Measurements from ENCODE around the gene TMEM135.
"Not testable (repeated sequence)": the region's sequence is repeated elsewhere in the genome, so short reads cannot be mapped to it uniquely, and the experiment has no call there.

TMEM135 gene

GRCh38 chr11:87037450-87038234, at the start of gene TMEM135:
TSS of gene TMEM135 (plus strand) at chr11:87037934. CDS start at chr11:87038046, 112 bp downstream.
- peak; percentile 94 for DNase-seq

- no peak for DNase-seq
Measured at GRCh38 chr11:86988351-86988881, 49.3 kb upstream of the TMEM135 start.

DNA sequence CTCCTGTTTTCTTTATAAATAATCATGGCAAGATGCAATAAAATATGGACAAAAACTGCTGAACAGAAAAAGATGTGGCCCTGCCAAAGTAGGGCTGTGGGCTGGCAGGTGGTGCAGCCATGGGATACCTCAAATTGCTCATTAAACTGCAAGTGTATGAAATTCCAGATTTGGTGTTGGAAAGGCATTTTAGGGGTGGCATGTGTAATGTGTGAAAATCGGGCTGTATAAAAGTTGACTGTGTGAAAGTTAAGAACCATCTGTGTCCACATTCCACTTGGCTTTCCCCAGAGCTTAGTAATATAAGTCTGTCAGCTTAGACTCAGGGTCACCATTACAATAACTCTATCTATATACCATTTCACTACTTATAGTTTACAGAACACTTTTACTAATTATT, 47.7 kb upstream of the TMEM135 start:
- DNase-seq: no peak

- no peak for DNase-seq
Measured at GRCh38 chr11:86990515-86990914, 47.2 kb upstream of the TMEM135 start.

GRCh38 chr11:86991341-86991740, 46.4 kb upstream of the TMEM135 start:
- DNase-seq: no peak

- not testable (repeated sequence) for DNase-seq
Measured at GRCh38 chr11:86992340-86992739, 45.4 kb upstream of the TMEM135 start.

- no peak for DNase-seq
Measured at GRCh38 chr11:86993031-86993430, 44.7 kb upstream of the TMEM135 start.

GRCh38 chr11:86996953-86997570, 40.7 kb upstream of the TMEM135 start:
- no peak for DNase-seq

GRCh38 chr11:86999388-86999787, 38.3 kb upstream of the TMEM135 start:
- no peak for DNase-seq

DNA sequence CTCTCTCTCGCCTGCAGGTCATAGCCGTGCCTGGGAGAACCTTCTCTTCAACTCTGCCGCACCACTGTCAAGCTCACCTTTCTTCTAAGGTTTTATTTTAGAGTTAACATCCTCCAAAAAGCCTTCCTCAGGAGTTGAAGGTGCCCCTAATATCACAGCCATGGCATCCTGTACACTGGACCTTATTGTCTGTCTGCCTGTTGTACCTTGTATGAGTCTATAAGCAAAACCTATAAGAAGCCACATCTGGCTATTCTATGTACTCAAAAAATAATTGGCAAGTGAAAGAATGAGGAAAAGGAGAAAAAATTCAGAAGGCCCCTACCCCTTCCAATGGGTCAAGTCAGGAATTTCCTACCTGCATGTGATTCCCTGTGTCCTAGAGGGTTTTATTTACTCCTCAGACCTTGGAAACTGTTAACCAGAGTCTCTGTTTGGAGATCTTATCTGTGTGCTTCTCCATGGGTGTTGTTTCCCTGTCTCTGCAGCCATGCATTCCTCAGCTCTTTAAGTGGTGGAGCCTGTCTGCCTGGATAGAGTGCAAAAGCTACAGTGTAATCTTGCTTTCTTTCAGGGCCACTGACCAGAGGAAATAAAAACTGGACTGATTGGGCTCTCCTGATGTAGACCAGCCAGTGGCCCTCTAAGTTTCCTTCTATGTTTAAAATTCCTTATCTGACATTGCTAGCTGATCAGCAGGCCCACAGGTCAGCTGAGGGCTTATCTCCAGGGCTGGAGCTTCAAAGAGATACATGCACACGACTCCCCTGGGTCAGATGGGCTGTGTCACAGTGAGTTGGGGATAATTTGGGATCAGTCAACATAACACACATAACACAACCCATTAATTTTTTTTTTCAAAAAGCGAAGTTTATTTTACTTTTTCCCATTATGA, 37.6 kb upstream of the TMEM135 start:
- DNase-seq: no peak

DNA sequence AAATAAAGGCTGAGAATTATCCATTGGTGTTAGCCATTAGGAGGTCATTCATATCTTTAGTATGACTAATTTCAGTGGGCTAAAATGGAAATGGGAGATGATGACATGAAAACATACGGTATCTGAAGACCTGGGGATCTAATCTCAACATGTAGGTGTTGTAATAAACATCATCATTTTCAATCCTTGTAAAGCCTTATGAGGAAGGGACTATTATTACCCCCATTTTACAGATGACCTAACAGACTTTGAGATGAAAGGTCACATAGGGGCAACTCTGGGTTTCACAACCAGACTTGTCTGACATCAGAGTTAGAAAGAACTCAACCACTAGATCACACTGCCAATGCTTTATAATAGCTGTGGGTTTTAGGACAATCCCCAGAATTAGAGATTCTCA, 34.8 kb upstream of the TMEM135 start:
- DNase-seq: no peak

DNA sequence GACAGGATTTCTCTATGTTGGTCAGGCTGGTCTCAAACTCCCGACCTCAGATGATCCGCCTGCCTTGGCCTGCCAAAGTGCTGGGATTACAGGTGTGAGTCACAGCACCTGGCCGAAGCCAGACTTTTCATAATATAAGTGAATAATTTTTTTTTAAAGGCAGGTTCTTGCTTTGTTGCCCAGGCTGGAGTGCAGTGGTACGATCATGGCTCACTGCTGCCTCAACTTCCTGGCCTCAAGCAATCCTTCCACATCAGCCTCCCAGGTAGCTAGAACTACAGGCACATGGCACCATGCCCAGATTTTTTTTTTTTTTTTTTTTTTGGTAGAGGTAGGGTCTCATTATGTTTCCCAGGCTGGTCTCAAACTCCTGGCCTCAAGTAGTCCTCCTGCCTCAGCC, 33.5 kb upstream of the TMEM135 start:
- not testable (repeated sequence) for DNase-seq

DNA sequence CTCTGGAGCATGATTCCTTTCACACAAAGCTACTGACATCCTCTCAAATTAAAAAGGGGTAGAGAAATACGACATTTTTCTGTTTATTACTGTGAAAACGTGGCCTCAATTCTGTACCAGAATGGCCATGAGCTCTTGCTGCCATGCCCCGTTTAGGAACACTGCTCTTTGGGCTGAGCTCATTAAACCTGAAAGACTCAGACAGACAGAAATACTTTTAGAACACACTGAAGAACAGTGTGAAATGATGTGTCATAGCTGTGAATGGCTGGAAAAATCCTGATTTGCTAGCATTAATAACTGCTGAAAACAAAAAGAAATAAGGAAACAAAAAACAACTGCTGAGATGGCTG, 32.2 kb upstream of the TMEM135 start:
- no peak for DNase-seq

- no peak for DNase-seq
Measured at GRCh38 chr11:87006035-87006434, 31.7 kb upstream of the TMEM135 start.

DNA sequence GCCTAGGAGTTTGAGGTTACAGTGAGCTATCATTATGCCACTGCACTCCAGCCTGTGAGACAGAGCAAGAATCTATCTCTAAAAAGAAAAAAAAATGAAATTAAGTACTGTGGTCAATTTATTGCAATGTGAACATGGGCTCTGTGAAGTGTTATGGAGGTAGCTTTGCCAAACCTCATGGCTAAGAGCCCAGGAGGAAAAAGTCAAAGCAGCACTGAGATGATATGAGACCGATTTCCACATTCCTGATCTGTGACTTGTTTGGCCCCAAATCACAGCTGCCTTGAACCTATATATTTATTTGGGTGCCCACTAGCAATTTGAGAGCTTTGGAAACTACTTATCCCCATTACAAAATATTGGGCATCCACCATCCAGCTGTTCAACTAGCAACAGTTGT, 29.8 kb upstream of the TMEM135 start:
- no peak for DNase-seq

DNA sequence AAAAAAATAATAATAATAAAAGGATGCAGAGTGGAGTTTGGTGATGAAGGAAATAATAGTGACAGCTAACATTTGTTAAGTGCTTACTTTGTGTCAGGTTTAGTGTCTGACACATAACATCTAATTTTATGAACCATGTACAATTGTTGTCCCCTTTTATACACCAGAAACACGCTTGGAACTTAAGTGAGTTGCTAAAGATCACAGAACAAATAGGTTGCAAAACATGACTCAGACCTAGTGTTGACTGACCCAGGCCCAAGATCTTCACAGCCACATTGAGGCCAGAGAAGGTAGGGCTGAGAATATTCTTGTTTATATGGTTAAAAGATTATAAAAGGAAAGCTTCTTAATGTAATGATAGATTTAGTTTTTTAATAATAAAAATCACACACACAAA, 25.6 kb upstream of the TMEM135 start:
- DNase-seq: no peak

DNA sequence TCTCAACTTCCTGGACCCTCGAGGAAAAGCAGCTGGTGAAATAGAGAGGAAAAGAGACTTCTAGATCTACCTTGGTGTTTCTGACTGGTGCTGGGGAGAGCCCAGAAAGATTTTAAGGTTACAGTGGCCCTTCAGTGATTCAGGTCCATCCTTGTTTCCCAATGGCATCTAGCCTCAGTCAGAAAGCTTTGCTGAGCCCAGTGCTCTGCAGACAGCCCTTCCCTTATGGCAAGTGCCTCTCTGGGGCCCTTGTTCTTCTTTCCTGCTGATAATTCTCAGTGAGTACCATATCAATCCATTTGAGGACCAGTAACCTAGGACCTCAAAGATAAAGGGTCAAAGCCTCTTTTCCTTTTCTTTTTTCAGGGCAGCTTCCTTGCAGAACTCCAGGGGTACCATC, 25.1 kb upstream of the TMEM135 start:
- no peak for DNase-seq

- no peak for DNase-seq
Measured at GRCh38 chr11:87013912-87014825, 23.6 kb upstream of the TMEM135 start.

- DNase-seq: no peak
Measured at GRCh38 chr11:87015645-87016044, 22.1 kb upstream of the TMEM135 start.

DNA sequence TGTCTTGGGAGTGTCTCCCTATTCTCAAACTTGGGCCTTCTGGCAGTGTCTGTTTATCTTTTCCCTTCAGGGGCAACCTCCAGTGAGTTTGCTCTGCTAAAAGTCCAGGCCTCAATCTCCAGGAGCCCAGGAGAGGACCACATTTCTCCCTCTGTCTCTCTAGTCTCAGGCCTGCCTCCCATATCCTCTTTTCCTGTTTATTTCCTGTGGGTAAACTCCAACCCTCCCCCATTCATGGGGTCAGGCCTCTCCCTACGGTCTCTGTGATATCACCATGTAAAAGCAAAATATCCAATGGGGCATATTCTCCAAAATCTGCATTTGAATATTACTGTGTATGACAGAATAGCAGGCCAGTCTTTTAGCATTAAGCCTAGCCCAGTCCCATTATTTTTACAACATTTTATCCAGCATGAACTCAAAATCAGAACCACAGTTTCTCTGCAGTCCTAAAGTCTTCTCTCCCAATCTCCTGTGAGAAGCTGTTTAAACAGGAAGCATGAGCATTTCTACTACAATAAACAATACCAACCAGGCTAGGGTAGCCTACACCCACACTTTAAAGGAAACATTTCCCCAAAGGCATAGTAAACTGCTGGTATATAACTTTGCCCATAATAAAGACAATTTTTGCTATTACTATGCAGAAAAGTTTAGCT, 18.0 kb upstream of the TMEM135 start:
- no peak for DNase-seq

DNA sequence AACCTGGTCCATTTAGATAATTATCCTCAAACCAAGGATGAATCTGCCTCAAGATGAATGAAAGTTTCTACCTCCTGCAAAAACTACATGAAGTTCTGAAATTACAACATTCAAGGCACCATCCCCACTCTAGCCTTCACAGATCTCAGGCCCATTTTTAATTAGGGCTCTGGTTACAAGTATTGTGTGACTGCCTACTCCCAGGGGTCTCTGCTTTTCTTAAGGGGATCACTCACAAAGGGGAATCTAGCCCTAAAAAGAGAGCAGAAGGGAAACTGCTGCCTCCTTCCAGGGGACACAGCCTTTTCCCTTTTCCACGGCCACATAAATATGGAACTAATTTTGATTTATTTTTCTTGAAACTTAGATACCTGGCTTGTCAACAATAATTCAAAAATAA, 17.4 kb upstream of the TMEM135 start:
- DNase-seq: no peak

All from midbrain (tissue), 1 donor.